ENCODE measurements around the gene OSM.
A peak's percentile ranks its signal among the peaks of the same experiment; 100 is the strongest.

The OSM gene

GRCh38 chr22:30285846-30286200 is 19.2 kb upstream of the OSM start:
- DNase-seq (ENCODE audit: low read depth in 4 of 4, low spot score in 1 of 4): no peak

GRCh38 chr22:30285176-30285845 is 18.7 kb upstream of the OSM start:
- DNase-seq (ENCODE audit: low read depth in 4 of 4, low spot score in 1 of 4): no peak

- DNase-seq (ENCODE audit: low read depth in 4 of 4, low spot score in 1 of 4): no peak
Observed at GRCh38 chr22:30284666-30285065, 18.0 kb upstream of the OSM start.

GRCh38 chr22:30284172-30284571 is 17.5 kb upstream of the OSM start:
- DNase-seq (ENCODE audit: low read depth in 4 of 4, low spot score in 1 of 4): no peak

- no peak for DNase-seq (ENCODE audit: low read depth in 4 of 4, low spot score in 1 of 4)
Observed at GRCh38 chr22:30283342-30283741, 16.7 kb upstream of the OSM start.

GRCh38 chr22:30282616-30283046 is 16.0 kb upstream of the OSM start:
- DNase-seq (ENCODE audit: low read depth in 4 of 4, low spot score in 1 of 4): no peak

- DNase-seq (ENCODE audit: low read depth in 4 of 4, low spot score in 1 of 4): no peak
Observed at GRCh38 chr22:30280505-30280904, 13.9 kb upstream of the OSM start.

GRCh38 chr22:30279932-30280331 is 13.3 kb upstream of the OSM start:
- DNase-seq (ENCODE audit: low read depth in 4 of 4, low spot score in 1 of 4): no peak

- no peak for DNase-seq (ENCODE audit: low read depth in 4 of 4, low spot score in 1 of 4)
Observed at GRCh38 chr22:30279046-30279788, 12.6 kb upstream of the OSM start.

GRCh38 chr22:30277547-30278344 is 11.1 kb upstream of the OSM start:
- DNase-seq (ENCODE audit: low read depth in 4 of 4, low spot score in 1 of 4): no peak

- no peak for DNase-seq (ENCODE audit: low read depth in 4 of 4, low spot score in 1 of 4)
Observed at GRCh38 chr22:30276039-30276438, 9.4 kb upstream of the OSM start.

- no peak for DNase-seq (ENCODE audit: low read depth in 4 of 4, low spot score in 1 of 4)
Observed at GRCh38 chr22:30275625-30276024, 9.0 kb upstream of the OSM start.

GRCh38 chr22:30274437-30274812 is 7.8 kb upstream of the OSM start:
- no peak for DNase-seq (ENCODE audit: low read depth in 4 of 4, low spot score in 1 of 4)

GRCh38 chr22:30273711-30274436 is 7.2 kb upstream of the OSM start:
- DNase-seq (ENCODE audit: low read depth in 4 of 4, low spot score in 1 of 4): no peak

GRCh38 chr22:30272781-30273601 is 6.3 kb upstream of the OSM start:
- DNase-seq (ENCODE audit: low read depth in 4 of 4, low spot score in 1 of 4): no peak

GRCh38 chr22:30270832-30271231 is 4.2 kb upstream of the OSM start:
- DNase-seq (ENCODE audit: low read depth in 4 of 4, low spot score in 1 of 4): no peak

GRCh38 chr22:30268331-30268730 is 1.7 kb upstream of the OSM start:
- no peak for DNase-seq (ENCODE audit: low read depth in 4 of 4, low spot score in 1 of 4)

GRCh38 chr22:30267382-30268302 is 991 bp upstream of the OSM start:
- DNase-seq (ENCODE audit: low read depth in 4 of 4, low spot score in 1 of 4): peak in 2 of 4 experiments; percentile 31 to 42

GRCh38 chr22:30265823-30266444 is 717 bp downstream of the OSM start:
- DNase-seq (ENCODE audit: low read depth in 4 of 4, low spot score in 1 of 4): peak; percentile 61 to 84 (median 72)

Data from stimulated activated CD4-positive, alpha-beta T cell treated with anti-CD3 and anti-CD28 coated beads, Interleukin-1b, Interleukin-23, amount 100 ng/mL, for 24 hours (primary cell).